GM18907 (cell line): ENCODE measurements around the gene UBASH3A.

ENCODE experiments used
- ATAC-seq: cut with Tn5 transposase; IDR thresholded peaks from one replicate; pipeline ENCODE4 v1.9.1; 2021; ENCODE audit warnings: mild to moderate bottlenecking, moderate library complexity; ENCODE audit not compliant: unreplicated experiment

The UBASH3A gene

GRCh38 chr21:42374864-42375499 lies 28.7 kb upstream of the UBASH3A start:
- ATAC-seq = no peak

GRCh38 chr21:42375506-42375905 lies 28.2 kb upstream of the UBASH3A start:
- no peak for ATAC-seq

- ATAC-seq = no peak
Measured at GRCh38 chr21:42375966-42376337, 27.8 kb upstream of the UBASH3A start.

- ATAC-seq = no peak
Measured at GRCh38 chr21:42376338-42376982, 27.2 kb upstream of the UBASH3A start.

- ATAC-seq = no peak
Measured at GRCh38 chr21:42377211-42377950, 26.3 kb upstream of the UBASH3A start.

GRCh38 chr21:42377951-42378340 lies 25.8 kb upstream of the UBASH3A start:
- ATAC-seq = no peak

- no peak for ATAC-seq
Measured at GRCh38 chr21:42378418-42378817, 25.3 kb upstream of the UBASH3A start.

- ATAC-seq = no peak
Measured at GRCh38 chr21:42379426-42380215, 24.1 kb upstream of the UBASH3A start.

GRCh38 chr21:42381347-42381984 lies 22.2 kb upstream of the UBASH3A start:
- no peak for ATAC-seq

- ATAC-seq = no peak
Measured at GRCh38 chr21:42382915-42383314, 20.8 kb upstream of the UBASH3A start.

- no peak for ATAC-seq
Measured at GRCh38 chr21:42383331-42383730, 20.4 kb upstream of the UBASH3A start.

GRCh38 chr21:42384156-42384945 lies 19.4 kb upstream of the UBASH3A start:
- no peak for ATAC-seq

GRCh38 chr21:42384989-42385388 lies 18.7 kb upstream of the UBASH3A start:
- ATAC-seq = no peak

- no peak for ATAC-seq
Measured at GRCh38 chr21:42385619-42386018, 18.1 kb upstream of the UBASH3A start.

- ATAC-seq = no peak
Measured at GRCh38 chr21:42386034-42386591, 17.6 kb upstream of the UBASH3A start.

GRCh38 chr21:42387164-42387563 lies 16.5 kb upstream of the UBASH3A start:
- no peak for ATAC-seq

- no peak for ATAC-seq
Measured at GRCh38 chr21:42387843-42388340, 15.8 kb upstream of the UBASH3A start.

GRCh38 chr21:42388740-42389448 lies 14.8 kb upstream of the UBASH3A start:
- ATAC-seq = peak; percentile 41

- ATAC-seq = no peak
Measured at GRCh38 chr21:42389449-42389835, 14.3 kb upstream of the UBASH3A start.
